K562 (cell line): ENCODE results near the gene WIF1.

ENCODE experiments used
- CTCF ChIP-seq, 3 experiments: IDR thresholded peaks in 2 of 3; conservative IDR thresholded peaks in 1 of 3; 2 replicates each; pipeline ENCODE4 v1.5.1; 2011 to 2012; ENCODE audit warnings: low read length in 3 of 3, mild to moderate bottlenecking in 3 of 3, control low read depth in 2 of 3, improper control_type of control experiment in 1 of 3, inconsistent platforms in 1 of 3, low read depth in 1 of 3, mixed read lengths in 1 of 3, moderate library complexity in 1 of 3; ENCODE audit not compliant: insufficient read depth in 2 of 3
- LEF1 ChIP-seq: fragments of 450-650 bp; IDR thresholded peaks from 2 replicates; pipeline ENCODE4 v1.6.1; 2016; ENCODE audit warnings: mild to moderate bottlenecking
- NCOA1 ChIP-seq: fragments of 450-650 bp; IDR thresholded peaks from 2 replicates; pipeline ENCODE4 v1.6.1; 2016; ENCODE audit warnings: low read depth
- POLR2AphosphoS5 ChIP-seq: IDR thresholded peaks from 2 replicates; pipeline ENCODE4 v1.6.1; 2011; ENCODE audit warnings: mild to moderate bottlenecking, low read depth, low read length, moderate library complexity; ENCODE audit not compliant: control insufficient read depth, insufficient read depth

DNA sequence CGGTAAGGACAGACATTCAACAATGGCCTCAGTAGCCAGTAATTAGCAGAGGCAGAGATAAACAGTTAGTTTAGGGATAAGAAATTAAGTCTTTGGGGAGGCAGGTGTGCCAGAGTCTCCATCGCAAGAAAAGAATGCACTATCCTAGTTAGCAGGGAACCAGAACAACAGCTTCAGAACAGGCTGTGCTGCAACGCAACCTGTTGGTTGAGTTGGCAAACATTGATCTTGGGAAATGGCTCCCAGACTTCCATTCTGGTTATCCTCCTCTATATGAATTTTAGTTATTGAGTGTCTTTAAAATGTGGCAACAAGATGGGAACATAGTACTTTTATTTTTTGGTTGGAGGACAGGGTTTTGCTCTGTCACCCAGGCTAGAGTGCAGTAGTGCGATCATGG lies 36.0 kb upstream of the WIF1 start:
- no peak for TF ChIP-seq POLR2AphosphoS5
- TF ChIP-seq CTCF (IDR thresholded peaks at IDR 0.05 in 2 of 3, conservative IDR thresholded peaks at IDR 0.05 in 1 of 3; ENCODE audit: insufficient read depth in 2 of 3, low read depth in 1 of 3, low read length in 3 of 3): no peak
- TF ChIP-seq LEF1: no peak
- TF ChIP-seq NCOA1: no peak
